ENCODE measurements around the gene PGLYRP2. TPM values are rescaled to one million over a fixed set of nuclear protein-coding genes. Genes with fewer than 3 reads are reported as not detected.

PGLYRP2 gene
- total RNA-seq, 2 experiments from 2014 or later = not detected

GRCh38 chr19:15449620-15450527 lies 29.4 kb downstream of the PGLYRP2 start, which contains the start of gene WIZ:
TSS of gene WIZ (minus strand) at chr19:15449956. CDS start at chr19:15448307, 1,649 bp downstream.
- H3K27me3 Mint-ChIP-seq = no peaks in the 10 kb centered on the region
- H3K4me1 Mint-ChIP-seq (ENCODE audit: low read depth) = peaks cover 30% of the 10 kb centered on the region
- Histone ChIP-seq H3K4me3 (ENCODE audit: low read length) (peak within 1 kb of the TSS; percentile 47), H3K4me1 (ENCODE audit: insufficient read depth, low read length) (peaks cover 30% of the 10 kb centered on the region), H3K27me3 (ENCODE audit: control insufficient read depth in 1 of 2, insufficient read depth in 2 of 2, low read length in 2 of 2) (no peaks in the 10 kb centered on the region), H3K36me3 (ENCODE audit: insufficient read depth, low read length) (peaks cover 38% of the 10 kb centered on the region), H3K27ac (ENCODE audit: low read depth in 1 of 2, low read length in 2 of 2) (peak within 1 kb of the TSS in 1 of 2 donors; percentile 79), H3K9me3 (ENCODE audit: control insufficient read depth in 1 of 2, insufficient read depth in 1 of 2, low read length in 2 of 2) (no peaks in the 10 kb centered on the region)
- peak within 1 kb of the TSS; percentile 92 for H3K4me3 Mint-ChIP-seq
- POLR2A ChIA-PET = interaction anchor here (0.8 to 4.1 kb wide), 5 partner anchors 10 to 70 kb away, joined by 3 to 14 read pairs (median 5); partner anchors contain the start of genes AKAP8 and AKAP8L
- peak; percentile 75 to 92 (median 84) for DNase-seq
- intact Hi-C loops (cut with DNase I, micrococcal nuclease) = loop anchor here (1.0 to 10.0 kb wide), 4 partner anchors 17 to 735 kb away; partner anchors contain the start of genes AKAP8L (in 1 of the 2) and FAM32A (in 1 of the 2)
- CTCF ChIA-PET = interaction anchor here (2.2 to 2.5 kb wide), 2 partner anchors 31 to 106 kb away, joined by 11 to 12 read pairs; partner anchors contain the start of gene AKAP8L
- peak; percentile 83 for ATAC-seq (ENCODE audit: poor library complexity)
- peaks cover 42% of the 10 kb centered on the region for H3K36me3 Mint-ChIP-seq (ENCODE audit: low read depth)
- TF ChIP-seq CTCF (IDR thresholded peaks at IDR 0.05) = no peak
- peak within 1 kb of the TSS; percentile 81 for H3K27ac Mint-ChIP-seq
- no peaks in the 10 kb centered on the region for H3K9me3 Mint-ChIP-seq

- Histone ChIP-seq H3K27ac (ENCODE audit: low read depth in 1 of 2, low read length in 2 of 2) (no peak overlapping the region), H3K4me1 (ENCODE audit: insufficient read depth, low read length) (peaks cover 23% of the 10 kb centered on the region), H3K27me3 (ENCODE audit: control insufficient read depth in 1 of 2, insufficient read depth in 2 of 2, low read length in 2 of 2) (no peaks in the 10 kb centered on the region), H3K4me3 (ENCODE audit: low read length) (peak overlapping the region; percentile 47), H3K9me3 (ENCODE audit: control insufficient read depth in 1 of 2, insufficient read depth in 1 of 2, low read length in 2 of 2) (no peaks in the 10 kb centered on the region), H3K36me3 (ENCODE audit: insufficient read depth, low read length) (peaks cover 30% of the 10 kb centered on the region)
- ATAC-seq (ENCODE audit: poor library complexity) (no peak), DNase-seq (peak in 1 of 14 experiments; percentile 24)
- ChIA-PET CTCF (no interaction called here), POLR2A (interaction anchor here (1.2 to 4.1 kb wide), 7 partner anchors 15 to 70 kb away, joined by 3 to 14 read pairs (median 5); partner anchors contain the start of genes AKAP8 and AKAP8L)
- no peak for TF ChIP-seq CTCF (IDR thresholded peaks at IDR 0.05)
- Mint-ChIP-seq H3K27me3 (no peaks in the 10 kb centered on the region), H3K9me3 (no peaks in the 10 kb centered on the region), H3K4me3 (peak overlapping the region; percentile 76), H3K4me1 (ENCODE audit: low read depth) (peaks cover 28% of the 10 kb centered on the region), H3K27ac (peak overlapping the region; percentile 57), H3K36me3 (ENCODE audit: low read depth) (peaks cover 33% of the 10 kb centered on the region)
- intact Hi-C loops (cut with DNase I, micrococcal nuclease) = loop anchor here in 1 of 2 experiments (1.0 to 10.0 kb wide), 2 partner anchors 17 to 736 kb away; partner anchors contain the start of gene FAM32A
Observed at GRCh38 chr19:15448778-15449619, 30.3 kb downstream of the PGLYRP2 start.

Measured in CD4-positive, alpha-beta T cell (primary cell).